HUES6 (cell line): ENCODE measurements around the gene KIAA1217.
A peak's percentile ranks its signal among the peaks of the same experiment; 100 is the strongest.

Source experiments
- H3K27ac ChIP-seq: 2 replicates; pipeline ENCODE4 v1.7.0; 2013; ENCODE audit warnings: low read depth, mild to moderate bottlenecking, low read length, inconsistent platforms
- H3K27me3 ChIP-seq: 2 replicates; pipeline ENCODE4 v1.6.1; 2013; ENCODE audit warnings: low read length; ENCODE audit not compliant: control insufficient read depth, insufficient read depth
- H3K36me3 ChIP-seq: 2 replicates; pipeline ENCODE4 v1.6.1; 2013; ENCODE audit warnings: low read length; ENCODE audit not compliant: control insufficient read depth, insufficient read depth
- H3K4me1 ChIP-seq: 2 replicates; pipeline ENCODE4 v1.6.1; 2013; ENCODE audit warnings: low read length; ENCODE audit not compliant: control insufficient read depth, insufficient read depth
- H3K4me3 ChIP-seq: 2 replicates; pipeline ENCODE4 v1.5.1; 2013; ENCODE audit warnings: low read depth, low read length
- H3K9ac ChIP-seq: one replicate; pipeline ENCODE4 v1.6.1; 2013; ENCODE audit warnings: mild to moderate bottlenecking, low read length
- H3K9me3 ChIP-seq: 2 replicates; pipeline ENCODE4 v1.6.1; 2013; ENCODE audit warnings: low read depth, low read length; ENCODE audit not compliant: control insufficient read depth, insufficient read depth

The KIAA1217 gene

DNA sequence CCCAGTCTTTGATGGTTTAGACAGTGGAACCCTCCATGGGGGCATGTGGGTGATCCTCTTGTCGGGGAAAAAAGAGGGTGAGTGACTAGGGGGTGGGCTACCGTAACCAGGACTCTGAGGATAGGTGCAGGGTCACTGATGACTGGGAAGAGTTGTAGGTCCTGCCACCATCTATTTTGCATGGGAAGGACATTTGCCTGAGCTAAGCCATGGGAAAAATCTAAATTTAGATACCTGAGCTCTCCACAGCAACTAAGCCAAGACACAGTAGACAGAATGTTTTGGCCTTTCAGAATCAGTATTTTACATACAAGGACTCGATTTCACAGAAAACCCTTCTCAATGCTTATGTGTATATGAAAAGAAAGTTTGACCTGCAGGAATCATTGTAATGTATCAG is 52.7 kb downstream of the KIAA1217 start:
- peaks cover 29% of the 10 kb centered on the region for H3K4me1 ChIP-seq
- H3K9me3 ChIP-seq: no peaks in the 10 kb centered on the region
- no peak overlapping the region for H3K4me3 ChIP-seq
- no peak overlapping the region for H3K27ac ChIP-seq
- H3K27me3 ChIP-seq: no peaks in the 10 kb centered on the region
- H3K36me3 ChIP-seq: no peaks in the 10 kb centered on the region
- no peak overlapping the region for H3K9ac ChIP-seq

DNA sequence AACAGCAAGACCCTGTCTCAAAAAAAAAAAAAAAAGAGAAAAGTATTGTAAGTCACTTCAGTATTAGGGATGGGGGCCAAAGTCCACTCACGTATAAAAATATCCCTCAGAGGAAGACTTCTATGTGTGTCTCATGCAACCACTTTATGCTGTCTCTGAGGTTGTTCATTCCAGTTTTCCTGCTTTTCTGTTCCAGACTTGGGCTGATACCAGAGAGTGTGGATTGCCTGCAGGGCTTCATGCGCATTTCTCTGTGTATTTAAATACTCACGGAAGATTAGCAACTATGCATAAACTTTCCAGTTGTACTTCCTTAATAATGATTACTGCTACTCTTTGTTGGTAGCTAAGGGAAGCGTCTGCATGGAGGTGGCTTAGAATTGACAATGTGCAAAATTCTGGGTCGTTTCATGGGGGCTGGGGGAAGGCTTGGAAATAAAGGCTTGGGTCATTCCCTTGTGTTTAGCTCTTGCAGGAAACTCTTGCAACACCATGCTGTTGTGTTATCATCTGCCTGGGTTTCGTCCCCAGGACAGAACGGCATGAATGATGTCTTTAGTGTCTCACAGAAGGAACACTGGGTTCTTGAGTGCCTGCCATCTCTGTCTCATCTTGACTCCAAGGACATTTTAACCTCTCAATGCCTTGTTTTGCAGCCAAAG is 54.1 kb downstream of the KIAA1217 start:
- peaks cover 17% of the 10 kb centered on the region for H3K4me1 ChIP-seq
- H3K9ac ChIP-seq: no peak overlapping the region
- no peaks in the 10 kb centered on the region for H3K9me3 ChIP-seq
- 0 out of 2 replicates have a peak overlapping the region, but pooled peaks have one; percentile 22 for H3K27ac ChIP-seq
- H3K27me3 ChIP-seq: no peaks in the 10 kb centered on the region
- H3K4me3 ChIP-seq: no peak overlapping the region
- peaks cover 6% of the 10 kb centered on the region for H3K36me3 ChIP-seq

DNA sequence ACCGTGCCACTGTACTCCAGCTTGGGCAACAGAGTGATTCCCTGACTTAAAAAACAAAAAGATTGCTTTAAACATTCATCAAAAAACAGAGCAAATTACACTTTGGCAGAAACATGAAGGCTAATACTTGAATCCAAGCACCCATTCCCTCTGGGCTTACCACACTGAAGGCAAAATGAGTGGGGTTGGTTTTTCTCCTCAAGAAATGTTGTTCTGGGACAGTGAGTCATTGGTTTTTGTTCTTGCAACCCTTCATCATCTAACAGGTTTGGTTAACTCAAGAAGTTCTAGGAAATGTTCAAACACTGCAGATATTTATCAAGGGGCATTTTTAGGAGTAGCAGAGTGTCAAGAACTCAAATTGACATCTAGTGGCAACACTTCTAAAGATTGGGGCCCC is 60.5 kb downstream of the KIAA1217 start:
- Histone ChIP-seq H3K9ac (no peak overlapping the region), H3K4me1 (no peaks in the 10 kb centered on the region), H3K4me3 (no peak overlapping the region), H3K36me3 (peaks cover 6% of the 10 kb centered on the region), H3K27me3 (no peaks in the 10 kb centered on the region), H3K27ac (no peak overlapping the region), H3K9me3 (no peaks in the 10 kb centered on the region)

DNA sequence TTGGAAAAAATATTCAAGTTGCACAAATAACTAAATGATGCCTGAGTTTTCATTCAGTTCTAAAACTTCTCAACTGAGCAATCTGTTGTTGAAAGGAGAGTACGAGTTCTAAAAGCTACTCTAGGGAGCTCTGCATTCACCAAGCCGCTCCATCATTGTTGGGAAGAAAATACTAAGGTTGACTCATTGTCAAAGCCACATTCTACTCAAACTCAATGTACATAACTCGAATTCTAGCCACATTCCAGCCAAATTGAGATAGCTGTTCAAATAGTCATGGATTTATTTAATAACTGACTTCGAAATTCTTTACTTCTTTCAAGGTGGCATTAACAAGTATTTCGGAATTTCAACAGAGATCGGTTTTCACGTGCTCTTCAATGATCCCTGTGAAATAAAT is 63.4 kb downstream of the KIAA1217 start:
- peaks cover 8% of the 10 kb centered on the region for H3K36me3 ChIP-seq
- H3K4me1 ChIP-seq: no peaks in the 10 kb centered on the region
- H3K9ac ChIP-seq: no peak overlapping the region
- no peak overlapping the region for H3K27ac ChIP-seq
- H3K27me3 ChIP-seq: no peaks in the 10 kb centered on the region
- H3K4me3 ChIP-seq: no peak overlapping the region
- H3K9me3 ChIP-seq: no peaks in the 10 kb centered on the region

DNA sequence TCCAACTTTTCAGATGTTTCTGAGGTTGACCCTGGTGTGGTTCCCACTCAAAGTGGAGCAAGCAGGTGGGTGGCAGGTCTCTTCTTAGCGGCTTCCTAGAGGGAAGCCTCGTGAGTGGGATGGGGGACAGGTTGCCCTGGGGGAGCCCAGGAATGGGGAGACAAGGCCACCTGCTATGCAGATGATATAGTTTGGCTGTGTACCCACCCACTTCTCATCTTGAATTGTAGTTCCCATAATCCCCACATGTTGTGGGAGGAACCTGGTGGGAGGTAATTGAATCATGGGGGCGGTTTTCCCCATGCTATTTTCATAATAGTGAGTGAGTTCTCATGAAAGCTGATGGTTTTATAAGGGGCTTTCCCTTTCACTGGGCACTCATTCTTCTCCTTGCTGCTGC is 68.3 kb downstream of the KIAA1217 start:
- Histone ChIP-seq H3K4me1 (no peaks in the 10 kb centered on the region), H3K4me3 (no peak overlapping the region)

DNA sequence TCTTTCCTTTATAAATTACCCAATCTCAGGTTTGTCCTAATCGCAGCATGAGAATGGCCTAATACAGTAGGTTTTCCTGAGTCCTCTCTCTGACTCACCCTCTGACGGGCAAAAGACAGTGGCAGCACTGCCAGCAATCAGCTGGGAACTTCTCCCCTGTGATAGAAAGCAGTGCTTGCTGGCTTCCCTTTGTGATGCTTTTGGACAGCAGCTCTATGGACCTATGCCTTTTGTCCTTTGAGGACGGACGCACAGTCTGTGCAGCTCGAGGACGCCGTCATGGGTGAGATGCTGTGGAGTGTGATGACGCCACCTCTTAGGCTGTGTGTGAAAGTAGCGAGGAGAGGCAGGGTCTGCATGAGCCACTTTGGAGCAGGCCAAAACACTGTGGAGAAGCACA is 68.8 kb downstream of the KIAA1217 start:
- Histone ChIP-seq H3K4me1 (no peaks in the 10 kb centered on the region), H3K9me3 (no peaks in the 10 kb centered on the region; the same call in 1 of the 2 replicates), H3K9ac (no peak overlapping the region), H3K4me3 (no peak overlapping the region), H3K27me3 (no peaks in the 10 kb centered on the region), H3K36me3 (peaks cover 11% of the 10 kb centered on the region), H3K27ac (no peak overlapping the region)

More for the DNA sequence above, 68.3 kb downstream of the KIAA1217 start:
- Histone ChIP-seq H3K36me3 (peaks cover 11% of the 10 kb centered on the region), H3K9ac (no peak overlapping the region), H3K27me3 (no peaks in the 10 kb centered on the region), H3K27ac (no peak overlapping the region), H3K9me3 (no peaks in the 10 kb centered on the region; the same call in 1 of the 2 replicates)

DNA sequence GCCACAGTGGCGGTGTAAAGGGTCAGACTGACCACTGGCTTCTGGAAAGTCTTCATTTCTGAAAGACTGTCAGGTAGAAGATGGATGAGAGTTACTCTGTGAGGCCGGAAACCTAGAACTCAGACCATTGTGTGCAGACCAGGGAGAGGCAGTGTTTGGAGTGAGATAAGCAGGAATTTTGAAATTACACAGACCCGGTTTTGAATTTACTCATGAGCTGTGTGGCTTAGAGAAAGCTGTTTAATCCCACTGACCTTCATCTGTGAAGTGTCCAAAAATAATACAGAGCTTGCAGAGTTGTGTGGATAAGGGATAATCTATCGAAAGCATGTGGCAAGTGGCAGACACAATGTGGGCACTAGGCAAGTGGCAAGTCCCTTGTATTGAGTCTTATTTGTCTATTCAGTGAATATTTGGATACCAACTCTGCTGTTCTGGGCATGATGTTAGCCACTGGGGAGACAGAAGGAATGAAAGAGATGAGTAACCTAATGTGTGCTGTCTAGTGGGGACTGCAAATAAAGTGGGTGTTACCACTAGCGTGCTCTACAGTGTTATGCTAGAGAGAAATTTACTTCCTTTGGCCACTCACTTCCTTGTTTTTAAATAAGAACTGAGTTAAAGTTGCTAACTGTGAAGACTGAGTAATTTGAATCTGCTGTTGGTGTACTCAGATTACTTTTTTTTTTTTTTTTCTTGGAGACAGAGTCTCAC is 69.4 kb downstream of the KIAA1217 start:
- Histone ChIP-seq H3K9ac (no peak overlapping the region), H3K36me3 (peaks cover 15% of the 10 kb centered on the region), H3K9me3 (no peaks in the 10 kb centered on the region; the same call in 1 of the 2 replicates)

DNA sequence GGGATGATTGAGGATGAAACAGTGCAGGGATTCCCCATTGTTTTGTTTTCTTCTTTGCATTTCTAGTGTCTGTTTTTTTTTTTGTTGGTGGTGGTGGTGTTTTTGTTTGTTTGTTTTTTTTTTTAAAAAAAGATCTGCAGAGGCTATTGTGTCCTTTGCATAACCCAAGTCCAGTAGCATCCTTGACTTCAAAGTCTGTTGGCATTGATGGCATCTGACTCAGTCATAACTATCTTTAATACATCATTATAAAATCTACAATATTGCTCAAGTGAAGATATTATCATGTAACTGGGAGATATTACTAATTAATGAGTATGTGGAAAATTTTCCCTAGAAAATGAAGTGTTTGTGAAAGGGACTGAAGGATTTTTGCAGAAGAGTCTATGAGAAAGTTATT is 70.2 kb downstream of the KIAA1217 start:
- Histone ChIP-seq H3K27ac (no peak overlapping the region), H3K9ac (no peak overlapping the region), H3K4me1 (no peaks in the 10 kb centered on the region), H3K36me3 (peaks cover 15% of the 10 kb centered on the region), H3K9me3 (no peaks in the 10 kb centered on the region; the same call in 1 of the 2 replicates), H3K4me3 (no peak overlapping the region), H3K27me3 (no peaks in the 10 kb centered on the region)

More for the DNA sequence above, 69.4 kb downstream of the KIAA1217 start:
- H3K27me3 ChIP-seq: no peaks in the 10 kb centered on the region
- no peak overlapping the region for H3K4me3 ChIP-seq
- no peaks in the 10 kb centered on the region for H3K4me1 ChIP-seq
- no peak overlapping the region for H3K27ac ChIP-seq

DNA sequence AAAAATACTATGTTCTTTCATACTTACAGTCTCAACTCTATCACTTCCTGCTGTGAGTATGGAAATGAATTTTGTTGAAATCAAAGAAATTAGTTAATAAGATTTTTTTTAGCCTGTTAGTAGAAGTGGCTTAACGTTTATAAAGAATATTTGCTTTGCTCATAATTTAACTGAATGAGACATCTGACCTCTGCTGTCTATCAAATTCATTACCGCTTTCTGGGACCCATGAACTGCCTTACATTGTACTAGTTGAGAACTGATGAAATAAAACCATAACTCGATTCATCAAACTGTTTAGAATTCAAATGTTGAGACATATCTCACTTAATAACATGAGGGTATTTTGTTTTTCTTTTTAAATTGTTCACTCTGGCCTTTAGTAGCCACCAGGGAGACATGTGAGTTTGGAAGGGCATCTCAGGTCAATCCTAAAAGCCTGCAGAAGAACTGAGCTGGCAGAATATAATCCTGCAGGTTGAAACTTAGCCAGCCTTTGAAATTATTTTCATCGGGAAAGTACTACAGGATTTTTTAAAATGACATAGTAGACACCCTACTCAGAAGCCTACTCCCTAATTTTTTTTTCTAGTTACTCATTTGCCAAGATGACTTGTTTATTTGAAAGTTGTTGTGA is 78.7 kb downstream of the KIAA1217 start:
- Histone ChIP-seq H3K4me1 (no peaks in the 10 kb centered on the region; the same call in 1 of the 2 replicates), H3K27ac (no peak overlapping the region), H3K27me3 (no peaks in the 10 kb centered on the region), H3K9ac (no peak overlapping the region), H3K36me3 (peaks cover 28% of the 10 kb centered on the region), H3K4me3 (no peak overlapping the region), H3K9me3 (peaks cover 8% of the 10 kb centered on the region)

DNA sequence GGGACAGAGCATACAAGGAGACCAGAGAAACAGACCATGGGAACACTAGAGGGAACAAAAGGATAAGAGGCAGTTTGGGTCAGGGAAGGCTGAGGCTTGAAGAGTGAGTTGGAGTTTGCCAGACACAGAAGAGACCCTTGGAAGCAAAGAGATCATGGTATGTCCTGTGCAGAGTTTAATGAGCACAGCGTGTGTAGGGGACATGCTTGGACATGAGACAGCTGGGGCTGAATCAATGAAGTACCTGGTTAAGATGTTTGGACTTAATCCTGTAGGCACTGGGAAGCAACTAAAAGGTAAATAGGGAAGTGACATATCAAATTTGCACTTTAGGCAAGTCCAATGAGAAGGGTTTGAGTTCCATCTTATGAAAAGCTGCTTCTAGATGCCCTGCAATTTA is 79.6 kb downstream of the KIAA1217 start:
- Histone ChIP-seq H3K27ac (no peak overlapping the region), H3K4me1 (peaks cover 3% of the 10 kb centered on the region), H3K9ac (no peak overlapping the region), H3K36me3 (peaks cover 28% of the 10 kb centered on the region), H3K9me3 (peaks cover 10% of the 10 kb centered on the region), H3K27me3 (no peaks in the 10 kb centered on the region), H3K4me3 (no peak overlapping the region)

DNA sequence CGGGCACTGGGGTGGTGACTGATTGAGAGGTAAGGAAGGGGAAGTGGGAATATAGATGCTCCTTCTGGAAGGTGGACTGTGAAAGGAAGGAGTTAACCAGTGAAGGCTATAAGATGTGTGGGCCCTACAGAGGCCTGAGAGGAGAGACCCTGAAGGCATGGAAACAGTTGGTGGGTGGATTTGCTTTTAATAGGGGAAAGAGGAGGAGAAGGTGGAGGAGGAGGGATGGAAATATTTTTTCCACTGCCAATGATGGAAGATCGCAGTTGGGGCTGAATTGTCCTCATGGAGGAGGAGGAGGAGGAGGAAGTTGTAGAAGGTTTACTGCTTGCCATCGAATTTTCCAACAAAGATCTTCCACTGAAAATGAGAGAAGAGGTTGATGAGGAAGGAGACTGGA is 80.3 kb downstream of the KIAA1217 start:
- H3K4me3 ChIP-seq: no peak overlapping the region
- no peaks in the 10 kb centered on the region for H3K27me3 ChIP-seq
- H3K36me3 ChIP-seq: peaks cover 28% of the 10 kb centered on the region
- no peak overlapping the region for H3K9ac ChIP-seq
- H3K27ac ChIP-seq: no peak overlapping the region
- H3K9me3 ChIP-seq: peaks cover 10% of the 10 kb centered on the region
- peaks cover 5% of the 10 kb centered on the region for H3K4me1 ChIP-seq
